Measurements from ENCODE around the gene GCAT. TPM values are rescaled to one million over a fixed set of nuclear protein-coding genes. Genes with fewer than 3 reads are reported as not detected.

GCAT gene
- total RNA-seq, 1 experiment from 2014 or later = 32.8 TPM

- ChIA-PET CTCF (interaction anchor here (0.8 to 7.6 kb wide), 4 partner anchors 8 to 51 kb away, joined by 3 to 78 read pairs (median 8); partner anchors contain the start of genes ANKRD54 and MICALL1), POLR2A (interaction anchor here (0.7 to 1.1 kb wide), 2 partner anchors 11 to 99 kb away, joined by 3 to 6 read pairs; partner anchors contain the start of genes ANKRD54, C22orf23 and POLR2F)
- intact Hi-C loops (cut with micrococcal nuclease) = no loop called here
- BruUV-seq (replicated peaks) = no TSS peak
- Mint-ChIP-seq H3K27ac (ENCODE audit: low read depth, unreplicated experiment) (no peak overlapping the region), H3K4me3 (ENCODE audit: unreplicated experiment) (no peak overlapping the region), H3K4me1 (ENCODE audit: insufficient read depth, unreplicated experiment) (peaks cover 24% of the 10 kb centered on the region), H3K9me3 (ENCODE audit: unreplicated experiment) (no peaks in the 10 kb centered on the region), H3K36me3 (ENCODE audit: insufficient read depth, unreplicated experiment) (peaks cover 95% of the 10 kb centered on the region), H3K27me3 (ENCODE audit: insufficient read depth, unreplicated experiment) (no peaks in the 10 kb centered on the region)
- no peak for DNase-seq (ENCODE audit: unreplicated experiment)
- TF ChIP-seq CTCF (IDR thresholded peaks at IDR 0.05; ENCODE audit: unreplicated experiment) = no peak
These were observed 47.2 kb downstream of the GCAT start for GRCh38 chr22:37854946-37855345.

GRCh38 chr22:37855462-37855861, 47.7 kb downstream of the GCAT start:
- H3K27me3 Mint-ChIP-seq (ENCODE audit: insufficient read depth, unreplicated experiment) = no peaks in the 10 kb centered on the region
- H3K4me1 Mint-ChIP-seq (ENCODE audit: insufficient read depth, unreplicated experiment) = peaks cover 24% of the 10 kb centered on the region
- ChIA-PET CTCF (interaction anchor here (0.8 to 7.6 kb wide), 4 partner anchors 8 to 51 kb away, joined by 3 to 78 read pairs (median 8); partner anchors contain the start of genes ANKRD54 and MICALL1), POLR2A (interaction anchor here (0.7 to 1.1 kb wide), 3 partner anchors 11 to 98 kb away, joined by 3 to 6 read pairs (median 3); partner anchors contain the start of genes ANKRD54, C22orf23 and POLR2F)
- H3K36me3 Mint-ChIP-seq (ENCODE audit: insufficient read depth, unreplicated experiment) = peaks cover 97% of the 10 kb centered on the region
- intact Hi-C loops (cut with micrococcal nuclease) = no loop called here
- no peaks in the 10 kb centered on the region for H3K9me3 Mint-ChIP-seq (ENCODE audit: unreplicated experiment)
- H3K4me3 Mint-ChIP-seq (ENCODE audit: unreplicated experiment) = no peak overlapping the region
- no peak overlapping the region for H3K27ac Mint-ChIP-seq (ENCODE audit: low read depth, unreplicated experiment)
- TF ChIP-seq CTCF (IDR thresholded peaks at IDR 0.05; ENCODE audit: unreplicated experiment) = no peak
- no TSS peak for BruUV-seq (replicated peaks)
- no peak for DNase-seq (ENCODE audit: unreplicated experiment)

DNA sequence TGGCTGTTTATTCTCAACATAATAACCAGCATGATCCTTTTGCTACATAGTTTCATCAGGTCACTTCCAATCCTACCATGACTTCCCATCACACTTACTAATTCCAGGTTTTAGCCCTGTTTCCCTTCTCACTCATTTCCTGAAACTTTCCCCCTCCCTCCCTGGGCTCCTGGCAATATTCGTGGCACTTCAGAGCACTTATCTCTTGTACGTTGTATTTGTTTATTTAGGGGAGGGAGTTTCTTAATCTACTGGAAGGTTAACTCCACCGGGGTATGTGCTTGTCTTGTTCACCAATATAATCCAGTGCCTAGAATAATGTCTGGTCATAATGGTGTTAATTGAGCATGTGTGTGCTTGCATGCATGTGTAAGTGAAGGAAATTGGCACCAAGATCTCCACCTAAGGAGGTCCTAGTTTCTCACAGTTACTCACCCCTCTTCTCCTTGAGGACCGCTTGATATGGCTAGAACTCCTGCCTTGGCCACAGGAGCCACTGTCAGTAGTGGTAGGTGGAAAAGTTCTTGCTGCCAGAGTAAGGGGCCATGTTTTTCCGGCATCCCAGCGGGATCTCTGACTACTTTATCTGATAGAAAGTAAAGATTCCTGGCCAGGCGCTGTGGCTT, 53.2 kb downstream of the GCAT start:
- CTCF ChIA-PET = interaction anchor here (0.6 to 4.8 kb wide), 8 partner anchors 8 to 218 kb away, joined by 3 to 78 read pairs (median 6); partner anchors contain the start of gene EIF3L
- Mint-ChIP-seq H3K4me1 (ENCODE audit: insufficient read depth, unreplicated experiment) (peaks cover 10% of the 10 kb centered on the region), H3K27me3 (ENCODE audit: insufficient read depth, unreplicated experiment) (no peaks in the 10 kb centered on the region), H3K9me3 (ENCODE audit: unreplicated experiment) (no peaks in the 10 kb centered on the region), H3K4me3 (ENCODE audit: unreplicated experiment) (no peak overlapping the region), H3K36me3 (ENCODE audit: insufficient read depth, unreplicated experiment) (peaks cover 97% of the 10 kb centered on the region), H3K27ac (ENCODE audit: low read depth, unreplicated experiment) (no peak overlapping the region)
- intact Hi-C loops (cut with micrococcal nuclease) = no loop called here
- BruUV-seq (replicated peaks) = no TSS peak
- no peak for DNase-seq (ENCODE audit: unreplicated experiment)
- TF ChIP-seq CTCF (IDR thresholded peaks at IDR 0.05; ENCODE audit: unreplicated experiment) = no peak
- POLR2A ChIA-PET = interaction anchor here (1.0 to 3.0 kb wide), 2 partner anchors 11 kb away, joined by 3 to 15 read pairs; partner anchors contain the start of gene EIF3L

GRCh38 chr22:37862570-37863325, 55.0 kb downstream of the GCAT start:
- DNase-seq (ENCODE audit: unreplicated experiment) = no peak
- CTCF ChIA-PET = interaction anchor here (0.5 to 4.8 kb wide), 57 partner anchors 10 to 783 kb away, joined by 3 to 78 read pairs (median 4); partner anchors contain the start of genes ANKRD54, EIF3L, GCAT and MICALL1
- Mint-ChIP-seq H3K4me3 (ENCODE audit: unreplicated experiment) (no peak overlapping the region), H3K9me3 (ENCODE audit: unreplicated experiment) (no peaks in the 10 kb centered on the region), H3K27ac (ENCODE audit: low read depth, unreplicated experiment) (peak overlapping the region; percentile 49), H3K36me3 (ENCODE audit: insufficient read depth, unreplicated experiment) (peaks cover 97% of the 10 kb centered on the region), H3K4me1 (ENCODE audit: insufficient read depth, unreplicated experiment) (peaks cover 10% of the 10 kb centered on the region), H3K27me3 (ENCODE audit: insufficient read depth, unreplicated experiment) (no peaks in the 10 kb centered on the region)
- no TSS peak for BruUV-seq (replicated peaks)
- TF ChIP-seq CTCF (IDR thresholded peaks at IDR 0.05; ENCODE audit: unreplicated experiment) = no peak
- intact Hi-C loops (cut with micrococcal nuclease) = loop anchor here (1.0 kb wide), 1 partner anchor 45 kb away; no protein-coding TSS in a partner anchor
- POLR2A ChIA-PET = interaction anchor here (1.3 to 3.0 kb wide), 4 partner anchors 12 to 34 kb away, joined by 3 to 15 read pairs (median 8); partner anchors contain the start of genes ANKRD54 and EIF3L
